ENCODE measurements around the gene PARD3. TPM values are rescaled to one million over a fixed set of nuclear protein-coding genes. Genes with fewer than 3 reads are reported as not detected.

The PARD3 gene
- total and polyA plus RNA-seq, 2 experiments from 2014 or later: 6.3 to 21.2 TPM

DNA sequence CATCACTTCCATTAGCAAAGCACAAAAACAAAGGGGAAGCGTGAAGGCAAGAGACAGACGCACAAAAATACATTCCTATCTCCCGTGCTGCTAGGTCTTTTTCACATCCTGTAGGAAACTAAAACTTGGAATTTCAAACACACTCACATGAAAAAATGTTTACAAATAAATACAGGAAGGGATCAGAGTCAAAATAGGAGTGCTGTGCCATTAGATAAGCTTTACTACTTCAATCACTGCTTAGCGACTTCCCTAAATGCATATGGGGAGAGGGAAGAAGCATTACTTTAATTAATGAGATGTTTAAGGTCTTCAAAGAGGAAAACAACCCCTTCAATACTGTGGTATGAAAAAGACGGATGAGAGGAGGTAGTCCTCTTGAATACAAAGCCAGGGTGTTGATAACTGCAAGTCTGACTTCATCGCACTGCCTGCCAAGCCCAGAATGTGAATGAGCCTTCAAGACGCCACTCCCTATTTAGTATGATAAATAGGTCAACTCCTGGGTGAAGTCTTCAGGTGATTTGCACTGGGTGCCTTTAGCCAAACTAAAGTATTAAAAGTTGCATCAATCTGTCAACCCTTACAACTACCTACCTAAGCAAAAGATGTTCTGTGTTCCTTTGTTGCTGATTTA lies 13.9 kb downstream of the PARD3 start:
- in situ Hi-C loops (cut with MboI): no loop called here
- DNase-seq: no peak

DNA sequence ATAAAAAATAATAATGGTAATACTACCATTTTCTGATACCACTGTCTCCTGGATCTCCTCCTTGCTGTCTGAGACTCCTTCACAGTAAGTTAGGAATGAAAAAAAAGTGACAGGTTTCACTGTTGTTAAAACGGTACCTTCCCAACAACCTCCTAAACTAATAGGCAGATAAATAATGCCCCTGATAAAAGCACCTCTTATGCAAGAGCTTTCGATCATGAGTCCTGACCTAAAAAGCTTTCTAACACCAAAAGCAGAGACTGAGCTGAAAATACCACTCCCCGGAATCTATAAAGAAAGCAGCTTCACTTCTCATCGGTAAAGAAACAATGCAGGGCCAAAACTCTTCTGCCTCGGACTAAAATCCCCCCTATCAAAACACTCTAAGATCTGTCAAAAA lies 14.5 kb downstream of the PARD3 start:
- Histone ChIP-seq H3K4me3 (no peak overlapping the region), H3K36me3 (ENCODE audit: low read depth) (no peaks in the 10 kb centered on the region), H3K9me2 (ENCODE audit: insufficient read depth) (no peaks in the 10 kb centered on the region), H3K27me3 (replicated peaks; ENCODE audit: insufficient read depth) (no peaks in the 10 kb centered on the region), H3K9ac (no peak overlapping the region), H2AFZ (no peak overlapping the region), H3K4me1 (ENCODE audit: insufficient read depth) (no peaks in the 10 kb centered on the region), H4K20me1 (ENCODE audit: insufficient read depth) (no peaks in the 10 kb centered on the region), H3K4me2 (ENCODE audit: unreplicated experiment) (no peak overlapping the region), H3K79me2 (ENCODE audit: insufficient read depth) (peaks cover 69% of the 10 kb centered on the region), H3K27ac (no peak overlapping the region), H3F3A (ENCODE audit: insufficient read depth) (0 out of 2 replicates have a peak, but pooled peaks cover 3% of the 10 kb centered on the region), H3K9me3 (ENCODE audit: low read depth) (no peaks in the 10 kb centered on the region)
- 93 to 98% methylated on average over 5 of the region's 5 CpGs for WGBS, 2 experiments (ENCODE audit: low coverage in 1 of 2, low lambda C conversion rate in 2 of 2, missing lambda C conversion rate in 2 of 2)
- in situ Hi-C loops (cut with MboI): no loop called here
- DNase-seq: no peak
- no peak for TF ChIP-seq EZH2 (IDR thresholded peaks at IDR 0.05; ENCODE audit: insufficient read depth, poor library complexity, severe bottlenecking)
- TF ChIP-seq EZH2phosphoT487 (IDR thresholded peaks at IDR 0.05; ENCODE audit: insufficient read depth, low read depth): no peak

More for the DNA sequence above, 13.9 kb downstream of the PARD3 start:
- TF ChIP-seq EZH2 (IDR thresholded peaks at IDR 0.05; ENCODE audit: insufficient read depth, poor library complexity, severe bottlenecking): no peak
- Histone ChIP-seq H3K9ac (no peak overlapping the region), H3K9me3 (ENCODE audit: low read depth) (no peaks in the 10 kb centered on the region), H3K79me2 (ENCODE audit: insufficient read depth) (peaks cover 69% of the 10 kb centered on the region), H3K4me1 (ENCODE audit: insufficient read depth) (no peaks in the 10 kb centered on the region), H3K9me2 (ENCODE audit: insufficient read depth) (no peaks in the 10 kb centered on the region), H3F3A (ENCODE audit: insufficient read depth) (0 out of 2 replicates have a peak, but pooled peaks cover 3% of the 10 kb centered on the region), H3K36me3 (ENCODE audit: low read depth) (no peaks in the 10 kb centered on the region), H3K27me3 (replicated peaks; ENCODE audit: insufficient read depth) (no peaks in the 10 kb centered on the region), H3K4me3 (no peak overlapping the region), H4K20me1 (ENCODE audit: insufficient read depth) (no peaks in the 10 kb centered on the region), H3K4me2 (ENCODE audit: unreplicated experiment) (no peak overlapping the region), H3K27ac (no peak overlapping the region), H2AFZ (no peak overlapping the region)
- WGBS, 2 experiments (ENCODE audit: low coverage in 1 of 2, low lambda C conversion rate in 2 of 2, missing lambda C conversion rate in 2 of 2): 84 to 88% methylated on average over 7 of the region's 7 CpGs

DNA sequence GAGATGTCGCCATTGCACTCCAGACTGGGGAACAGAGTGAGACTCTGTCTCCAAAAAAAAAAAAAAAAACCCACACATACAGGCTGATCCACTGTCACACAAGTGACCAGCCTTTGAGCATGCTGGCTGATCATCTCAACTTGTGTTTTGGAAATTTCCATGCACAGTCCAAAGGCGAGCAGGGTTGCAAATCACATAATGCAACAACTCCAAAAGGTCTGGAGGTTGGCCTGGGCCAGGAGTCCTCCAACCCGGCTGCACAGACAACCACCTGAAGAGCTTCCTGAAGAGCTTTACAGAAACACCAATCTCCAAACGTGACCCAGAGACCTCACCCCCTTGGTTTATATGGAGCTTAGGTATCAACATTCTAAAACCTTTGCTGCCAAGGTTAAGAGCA lies 16.4 kb downstream of the PARD3 start:
- no peaks in the 10 kb centered on the region for H3K9me3 ChIP-seq (ENCODE audit: low read depth)
- H3K27me3 ChIP-seq (replicated peaks; ENCODE audit: insufficient read depth): no peaks in the 10 kb centered on the region
- H3K9ac ChIP-seq: no peak overlapping the region
- WGBS, 2 experiments (ENCODE audit: low coverage in 1 of 2, low lambda C conversion rate in 2 of 2, missing lambda C conversion rate in 2 of 2): 98 to 99% methylated on average over 4 of the region's 4 CpGs
- no peak overlapping the region for H3K4me2 ChIP-seq (ENCODE audit: unreplicated experiment)
- in situ Hi-C loops (cut with MboI): no loop called here
- H3K79me2 ChIP-seq (ENCODE audit: insufficient read depth): peaks cover 75% of the 10 kb centered on the region
- H3K27ac ChIP-seq: no peak overlapping the region
- no peaks in the 10 kb centered on the region for H3K9me2 ChIP-seq (ENCODE audit: insufficient read depth)
- no peaks in the 10 kb centered on the region for H3K4me1 ChIP-seq (ENCODE audit: insufficient read depth)
- 0 out of 2 replicates have a peak, but pooled peaks cover 3% of the 10 kb centered on the region for H3F3A ChIP-seq (ENCODE audit: insufficient read depth)
- H2AFZ ChIP-seq: no peak overlapping the region
- no peaks in the 10 kb centered on the region for H4K20me1 ChIP-seq (ENCODE audit: insufficient read depth)
- TF ChIP-seq EZH2 (IDR thresholded peaks at IDR 0.05; ENCODE audit: insufficient read depth, poor library complexity, severe bottlenecking) (no peak), EZH2phosphoT487 (IDR thresholded peaks at IDR 0.05; ENCODE audit: insufficient read depth, low read depth) (no peak)
- DNase-seq: no peak
- no peaks in the 10 kb centered on the region for H3K36me3 ChIP-seq (ENCODE audit: low read depth)
- H3K4me3 ChIP-seq: no peak overlapping the region

DNA sequence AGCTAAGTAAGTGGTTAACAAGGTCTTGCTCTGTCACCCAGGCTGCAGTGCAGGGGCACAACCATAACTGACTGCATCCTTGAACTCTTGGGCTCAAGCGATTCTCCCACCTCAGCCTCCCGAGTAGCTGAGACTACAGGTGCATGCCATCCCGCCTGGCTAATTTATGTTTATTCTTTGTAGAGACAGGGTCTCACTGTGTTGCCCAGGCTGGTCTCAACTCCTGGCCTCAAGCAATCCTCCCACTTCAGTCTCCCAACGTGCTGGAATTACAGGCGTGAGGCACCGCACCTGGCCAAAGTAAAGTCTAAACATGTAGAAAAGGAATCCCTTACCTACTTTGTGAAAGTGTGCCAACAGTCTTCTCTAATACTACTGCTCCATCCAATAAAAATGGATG lies 17.9 kb downstream of the PARD3 start:
- H3F3A ChIP-seq (ENCODE audit: insufficient read depth): no peaks in the 10 kb centered on the region
- H3K79me2 ChIP-seq (ENCODE audit: insufficient read depth): peaks cover 82% of the 10 kb centered on the region
- no peaks in the 10 kb centered on the region for H3K4me1 ChIP-seq (ENCODE audit: insufficient read depth)
- H3K9me3 ChIP-seq (ENCODE audit: low read depth): no peaks in the 10 kb centered on the region
- no peak overlapping the region for H3K27ac ChIP-seq
- in situ Hi-C loops (cut with MboI): no loop called here
- TF ChIP-seq EZH2phosphoT487 (IDR thresholded peaks at IDR 0.05; ENCODE audit: insufficient read depth, low read depth) (no peak), EZH2 (IDR thresholded peaks at IDR 0.05; ENCODE audit: insufficient read depth, poor library complexity, severe bottlenecking) (no peak)
- DNase-seq: no peak
- no peaks in the 10 kb centered on the region for H3K36me3 ChIP-seq (ENCODE audit: low read depth)
- H3K4me3 ChIP-seq: no peak overlapping the region
- no peak overlapping the region for H2AFZ ChIP-seq
- no peaks in the 10 kb centered on the region for H4K20me1 ChIP-seq (ENCODE audit: insufficient read depth)
- H3K27me3 ChIP-seq (replicated peaks; ENCODE audit: insufficient read depth): no peaks in the 10 kb centered on the region
- no peak overlapping the region for H3K9ac ChIP-seq
- WGBS, 2 experiments (ENCODE audit: low coverage in 1 of 2, low lambda C conversion rate in 2 of 2, missing lambda C conversion rate in 2 of 2): 95 to 96% methylated on average over 6 of the region's 6 CpGs
- H3K9me2 ChIP-seq (ENCODE audit: insufficient read depth): no peaks in the 10 kb centered on the region
- H3K4me2 ChIP-seq (ENCODE audit: unreplicated experiment): no peak overlapping the region
